HepG2 (cell line): ENCODE results near the gene ZC3H15. TPM values are rescaled to one million over a fixed set of nuclear protein-coding genes. Genes with fewer than 3 reads are reported as not detected.
A peak's percentile ranks its signal among the peaks of the same experiment; 100 is the strongest.

Source experiments
- GATAD1 ChIP-seq: IDR thresholded peaks from 2 replicates; pipeline ENCODE4 v1.6.1; 2016; ENCODE audit warnings: missing genetic modification reagents, missing compliant biosample characterization
- GMEB2 ChIP-seq: IDR thresholded peaks from 2 replicates; pipeline ENCODE4 v1.6.1; 2016; ENCODE audit warnings: missing biosample characterization, missing genetic modification reagents, low read depth
- GTF3A ChIP-seq: sonication (generic); formaldehyde crosslinking; conservative IDR thresholded peaks from 2 replicates; pipeline ENCODE4 v1.4.0; 2020; ENCODE audit warnings: mild to moderate bottlenecking, missing genetic modification reagents
- HNRNPL ChIP-seq: fragments of 200-400 bp; formaldehyde crosslinking; IDR thresholded peaks from 2 replicates; pipeline ENCODE4 v1.6.1; 2017; ENCODE audit warnings: mild to moderate bottlenecking, low read depth, low read length
- MED8 ChIP-seq: sonication (generic); formaldehyde crosslinking; IDR thresholded peaks from 2 replicates; pipeline ENCODE4 v1.8.1; 2023; ENCODE audit warnings: mild to moderate bottlenecking, missing genetic modification reagents; ENCODE audit not compliant: insufficient replicate concordance
- MIER3 ChIP-seq: IDR thresholded peaks from 2 replicates; pipeline ENCODE4 v1.6.1; 2016; ENCODE audit warnings: missing compliant biosample characterization, borderline replicate concordance
- NFAT5 ChIP-seq: sonication (generic); formaldehyde crosslinking; IDR thresholded peaks from 2 replicates; pipeline ENCODE4 v1.4.0; 2020; ENCODE audit warnings: missing genetic modification reagents
- PRPF4 ChIP-seq: fragments of 200-400 bp; formaldehyde crosslinking; IDR thresholded peaks from 2 replicates; pipeline ENCODE4 v1.6.1; 2016; ENCODE audit warnings: low read length, low read depth; ENCODE audit not compliant: poor library complexity, severe bottlenecking
- SRF ChIP-seq: IDR thresholded peaks from 2 replicates; pipeline ENCODE4 v1.6.1; 2011; ENCODE audit warnings: mild to moderate bottlenecking, low read depth, low read length, moderate library complexity
- ZC3H13 ChIP-seq: sonication (generic); formaldehyde crosslinking; IDR thresholded peaks from 2 replicates; pipeline ENCODE4 v1.8.1; 2023; ENCODE audit warnings: mild to moderate bottlenecking, missing genetic modification reagents, moderate library complexity
- ZNF317 ChIP-seq: sonication (generic); formaldehyde crosslinking; IDR thresholded peaks from 2 replicates; pipeline ENCODE4 v1.5.0; 2020; ENCODE audit warnings: mild to moderate bottlenecking, missing genetic modification reagents
- ZNF652 ChIP-seq: IDR thresholded peaks from 2 replicates; pipeline ENCODE4 v1.6.1; 2016; ENCODE audit warnings: low read depth, borderline replicate concordance
- ZNF790 ChIP-seq: sonication (generic); formaldehyde crosslinking; IDR thresholded peaks from 2 replicates; pipeline ENCODE4 v1.8.0; 2022; ENCODE audit warnings: missing genetic modification reagents, mild to moderate bottlenecking, borderline replicate concordance
- polyA plus RNA-seq, 8 experiments: library from polyadenylated mRNA; depleted of rRNA in 3 of 8; stranded (reverse) in 7 of 8; unstranded in 1 of 8; fragments of >200 nt; fragmentation: Illumina TruSeq in 4 of 8; extraction: Trizol in 4 of 8; gene quantifications; 2 replicates each; pipeline versions ENCODE4 v1.2.1 to v1.2.3, GENCODE V29; 2011 to 2016; ENCODE audit warnings: low read depth in 4 of 8, missing spikeins in 1 of 8, mixed read lengths in 1 of 8; ENCODE audit not compliant: insufficient read depth in 1 of 8
- total RNA-seq, 5 experiments: library from RNA; depleted of rRNA; stranded (reverse); fragments of >200 nt; fragmentation: Illumina TruSeq; extraction: Trizol; gene quantifications; 2 replicates each; pipeline ENCODE4 v1.2.3, GENCODE V29; 2016; ENCODE audit warnings: low read depth in 1 of 5
- TF ChIP-seq, protein P1 (sequence below): sonication (generic); formaldehyde crosslinking; IDR thresholded peaks from 2 replicates; pipeline ENCODE4 v1.4.0; 2020; ENCODE audit warnings: mild to moderate bottlenecking, low read depth, missing genetic modification reagents
- TF ChIP-seq, protein P2 (sequence below): sonication (generic); formaldehyde crosslinking; IDR thresholded peaks from 2 replicates; pipeline ENCODE4 v1.4.0; 2020; ENCODE audit warnings: missing genetic modification reagents; ENCODE audit errors: not compliant biosample characterization
- TF ChIP-seq, protein P3 (sequence below): sonication (generic); formaldehyde crosslinking; IDR thresholded peaks from 2 replicates; pipeline ENCODE4 v1.4.0; 2020; ENCODE audit warnings: missing genetic modification reagents, mild to moderate bottlenecking, borderline replicate concordance

ZC3H15 gene
- total and polyA plus RNA-seq, 2 of the 13 experiments (the other 11 are each of a cell fraction or from before 2014, with no cell fraction given), result 84.6 to 168 TPM

GRCh38 chr2:186485871-186486650, at the start of gene ZC3H15 (continued):
- TF ChIP-seq GMEB2 (CRISPR knock-in tag), result peak; percentile 88
- peak; percentile 97 for TF ChIP-seq GATAD1
- peak; percentile 83 for TF ChIP-seq HNRNPL
- TF ChIP-seq ZNF317, result peak; percentile 67; the same call in 1 of the 2 replicates
- TF ChIP-seq MIER3 (CRISPR knock-in tag), result peak; percentile 79; the same call in 1 of the 2 replicates
- TF ChIP-seq GTF3A (CRISPR knock-in tag), result 0 out of 2 replicates have a peak, but pooled peaks have one; percentile 29
- TF ChIP-seq ZC3H13 (CRISPR knock-in tag), result peak; percentile 66; the same call in 1 of the 2 replicates
- no peak for TF ChIP-seq ZNF652
- peak; percentile 55 for TF ChIP-seq PRPF4
- peak; percentile 80; the same call in 1 of the 2 replicates for TF ChIP-seq SRF
- TF ChIP-seq, protein P1, sequence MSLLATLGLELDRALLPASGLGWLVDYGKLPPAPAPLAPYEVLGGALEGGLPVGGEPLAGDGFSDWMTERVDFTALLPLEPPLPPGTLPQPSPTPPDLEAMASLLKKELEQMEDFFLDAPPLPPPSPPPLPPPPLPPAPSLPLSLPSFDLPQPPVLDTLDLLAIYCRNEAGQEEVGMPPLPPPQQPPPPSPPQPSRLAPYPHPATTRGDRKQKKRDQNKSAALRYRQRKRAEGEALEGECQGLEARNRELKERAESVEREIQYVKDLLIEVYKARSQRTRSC (CRISPR knock-in tag), result peak; percentile 15; the same call in 1 of the 2 replicates
- TF ChIP-seq, protein P2, sequence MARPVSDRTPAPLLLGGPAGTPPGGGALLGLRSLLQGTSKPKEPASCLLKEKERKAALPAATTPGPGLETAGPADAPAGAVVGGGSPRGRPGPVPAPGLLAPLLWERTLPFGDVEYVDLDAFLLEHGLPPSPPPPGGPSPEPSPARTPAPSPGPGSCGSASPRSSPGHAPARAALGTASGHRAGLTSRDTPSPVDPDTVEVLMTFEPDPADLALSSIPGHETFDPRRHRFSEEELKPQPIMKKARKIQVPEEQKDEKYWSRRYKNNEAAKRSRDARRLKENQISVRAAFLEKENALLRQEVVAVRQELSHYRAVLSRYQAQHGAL (CRISPR knock-in tag), result peak; percentile 90
- peak; percentile 76 for TF ChIP-seq NFAT5 (CRISPR knock-in tag)
- peak; percentile 96 for TF ChIP-seq ZNF790 (CRISPR knock-in tag)
- TF ChIP-seq, protein P3, sequence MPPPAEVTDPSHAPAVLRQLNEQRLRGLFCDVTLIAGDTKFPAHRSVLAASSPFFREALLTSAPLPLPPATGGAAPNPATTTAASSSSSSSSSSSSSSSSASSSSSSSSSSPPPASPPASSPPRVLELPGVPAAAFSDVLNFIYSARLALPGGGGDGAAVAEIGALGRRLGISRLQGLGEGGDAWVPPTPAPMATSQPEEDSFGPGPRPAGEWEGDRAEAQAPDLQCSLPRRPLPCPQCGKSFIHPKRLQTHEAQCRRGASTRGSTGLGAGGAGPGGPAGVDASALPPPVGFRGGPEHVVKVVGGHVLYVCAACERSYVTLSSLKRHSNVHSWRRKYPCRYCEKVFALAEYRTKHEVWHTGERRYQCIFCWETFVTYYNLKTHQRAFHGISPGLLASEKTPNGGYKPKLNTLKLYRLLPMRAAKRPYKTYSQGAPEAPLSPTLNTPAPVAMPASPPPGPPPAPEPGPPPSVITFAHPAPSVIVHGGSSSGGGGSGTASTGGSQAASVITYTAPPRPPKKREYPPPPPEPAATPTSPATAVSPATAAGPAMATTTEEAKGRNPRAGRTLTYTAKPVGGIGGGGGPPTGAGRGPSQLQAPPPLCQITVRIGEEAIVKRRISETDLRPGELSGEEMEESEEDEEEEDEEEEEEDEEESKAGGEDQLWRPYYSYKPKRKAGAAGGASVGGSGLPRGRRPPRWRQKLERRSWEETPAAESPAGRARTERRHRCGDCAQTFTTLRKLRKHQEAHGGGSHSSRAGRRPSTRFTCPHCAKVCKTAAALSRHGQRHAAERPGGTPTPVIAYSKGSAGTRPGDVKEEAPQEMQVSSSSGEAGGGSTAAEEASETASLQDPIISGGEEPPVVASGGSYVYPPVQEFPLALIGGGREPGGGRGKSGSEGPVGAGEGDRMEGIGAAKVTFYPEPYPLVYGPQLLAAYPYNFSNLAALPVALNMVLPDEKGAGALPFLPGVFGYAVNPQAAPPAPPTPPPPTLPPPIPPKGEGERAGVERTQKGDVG (CRISPR knock-in tag), result peak; percentile 89; the same call in 1 of the 2 replicates
- TF ChIP-seq MED8 (CRISPR knock-in tag), result peak; percentile 26
